HEK293 (cell line): Measurements from ENCODE around the gene PDK2.
A peak's percentile ranks its signal among the peaks of the same experiment; 100 is the strongest.

Source experiments
- EGR2 ChIP-seq: fragments of 450-650 bp; formaldehyde crosslinking; IDR thresholded peaks from 2 replicates; pipeline ENCODE4 v1.5.1; 2016; ENCODE audit warnings: low read depth, missing biosample characterization, missing genetic modification characterization
- GLI4 ChIP-seq: fragments of 450-650 bp; formaldehyde crosslinking; IDR thresholded peaks from 2 replicates; pipeline ENCODE4 v1.5.1; 2016; ENCODE audit warnings: missing biosample characterization, missing genetic modification characterization
- GLIS1 ChIP-seq: fragments of 450-650 bp; formaldehyde crosslinking; IDR thresholded peaks from 2 replicates; pipeline ENCODE4 v1.5.1; 2016; ENCODE audit warnings: missing biosample characterization, missing genetic modification characterization
- GLIS2 ChIP-seq: fragments of 450-650 bp; formaldehyde crosslinking; IDR thresholded peaks from 2 replicates; pipeline ENCODE4 v1.5.1; 2016; ENCODE audit warnings: missing biosample characterization, missing genetic modification characterization
- HOXA7 ChIP-seq: sonication (generic); formaldehyde crosslinking; IDR thresholded peaks from 2 replicates; pipeline ENCODE4 v1.8.1; 2022; ENCODE audit warnings: missing genetic modification reagents, borderline replicate concordance
- MZF1 ChIP-seq: fragments of 450-650 bp; formaldehyde crosslinking; IDR thresholded peaks from 2 replicates; pipeline ENCODE4 v1.5.1; 2017; ENCODE audit warnings: missing biosample characterization, missing genetic modification characterization, borderline replicate concordance
- SP3 ChIP-seq: fragments of 450-650 bp; formaldehyde crosslinking; IDR thresholded peaks from 2 replicates; pipeline ENCODE4 v1.5.1; 2016; ENCODE audit warnings: missing biosample characterization, missing genetic modification characterization
- SP7 ChIP-seq: fragments of 450-650 bp; formaldehyde crosslinking; IDR thresholded peaks from 2 replicates; pipeline ENCODE4 v1.5.1; 2016; ENCODE audit warnings: missing biosample characterization, missing genetic modification characterization
- ZBTB1 ChIP-seq: fragments of 450-650 bp; formaldehyde crosslinking; IDR thresholded peaks from 2 replicates; pipeline ENCODE4 v1.5.1; 2016; ENCODE audit warnings: missing biosample characterization, missing genetic modification characterization
- ZBTB7A ChIP-seq: fragments of 450-650 bp; formaldehyde crosslinking; IDR thresholded peaks from 2 replicates; pipeline ENCODE4 v1.5.1; 2016; ENCODE audit warnings: low read depth, missing biosample characterization, missing genetic modification characterization
- ZNF10 ChIP-seq: fragments of 450-650 bp; formaldehyde crosslinking; IDR thresholded peaks from 2 replicates; pipeline ENCODE4 v1.5.1; 2017; ENCODE audit warnings: missing biosample characterization, missing genetic modification characterization
- ZNF138 ChIP-seq: fragments of 450-650 bp; formaldehyde crosslinking; IDR thresholded peaks from 2 replicates; pipeline ENCODE4 v1.5.1; 2016; ENCODE audit warnings: missing biosample characterization, missing genetic modification characterization, borderline replicate concordance
- ZNF202 ChIP-seq: fragments of 450-650 bp; formaldehyde crosslinking; IDR thresholded peaks from 2 replicates; pipeline ENCODE4 v1.5.1; 2016; ENCODE audit warnings: missing biosample characterization, missing genetic modification characterization, borderline replicate concordance
- ZNF223 ChIP-seq: fragments of 450-650 bp; formaldehyde crosslinking; IDR thresholded peaks from 2 replicates; pipeline ENCODE4 v1.5.1; 2016; ENCODE audit warnings: missing biosample characterization, missing genetic modification characterization
- ZNF302 ChIP-seq: fragments of 450-650 bp; formaldehyde crosslinking; IDR thresholded peaks from 2 replicates; pipeline ENCODE4 v1.5.1; 2016; ENCODE audit warnings: missing biosample characterization, missing genetic modification characterization, low read depth
- ZNF510 ChIP-seq: fragments of 450-650 bp; formaldehyde crosslinking; IDR thresholded peaks from 2 replicates; pipeline ENCODE4 v1.5.1; 2018; ENCODE audit warnings: mild to moderate bottlenecking, missing genetic modification characterization, missing biosample characterization; ENCODE audit not compliant: insufficient replicate concordance
- ZNF521 ChIP-seq: fragments of 450-650 bp; formaldehyde crosslinking; IDR thresholded peaks from 2 replicates; pipeline ENCODE4 v1.5.1; 2017; ENCODE audit warnings: missing biosample characterization, mild to moderate bottlenecking, missing genetic modification characterization
- ZNF548 ChIP-seq: fragments of 450-650 bp; formaldehyde crosslinking; IDR thresholded peaks from 2 replicates; pipeline ENCODE4 v1.5.1; 2016; ENCODE audit warnings: missing biosample characterization, missing genetic modification characterization
- ZNF664 ChIP-seq: fragments of 450-650 bp; formaldehyde crosslinking; IDR thresholded peaks from 2 replicates; pipeline ENCODE4 v1.5.1; 2016; ENCODE audit warnings: missing biosample characterization, missing genetic modification characterization
- ZNF670 ChIP-seq: fragments of 450-650 bp; formaldehyde crosslinking; IDR thresholded peaks from 2 replicates; pipeline ENCODE4 v1.5.1; 2016; ENCODE audit warnings: missing biosample characterization, missing genetic modification characterization, low read depth
- ZNF701 ChIP-seq: fragments of 450-650 bp; formaldehyde crosslinking; IDR thresholded peaks from 2 replicates; pipeline ENCODE4 v1.5.1; 2016; ENCODE audit warnings: missing biosample characterization, missing genetic modification characterization
- ZNF785 ChIP-seq: fragments of 450-650 bp; formaldehyde crosslinking; IDR thresholded peaks from 2 replicates; pipeline ENCODE4 v1.5.1; 2016; ENCODE audit warnings: missing biosample characterization, missing genetic modification characterization
- ZNF791 ChIP-seq: fragments of 450-650 bp; formaldehyde crosslinking; IDR thresholded peaks from 2 replicates; pipeline ENCODE4 v1.5.1; 2016; ENCODE audit warnings: missing biosample characterization, missing genetic modification characterization
- ZSCAN23 ChIP-seq: fragments of 450-650 bp; formaldehyde crosslinking; IDR thresholded peaks from 2 replicates; pipeline ENCODE4 v1.5.1; 2016; ENCODE audit warnings: missing biosample characterization, missing genetic modification characterization
- TF ChIP-seq, protein P1 (sequence below): fragments of 450-650 bp; formaldehyde crosslinking; IDR thresholded peaks from 2 replicates; pipeline ENCODE4 v1.5.1; 2016; ENCODE audit warnings: missing biosample characterization, missing genetic modification characterization
- TF ChIP-seq, protein P2 (sequence below): fragments of 450-650 bp; formaldehyde crosslinking; IDR thresholded peaks from 2 replicates; pipeline ENCODE4 v1.5.1; 2016; ENCODE audit warnings: missing biosample characterization, missing genetic modification characterization
- TF ChIP-seq, protein P3 (sequence below): fragments of 450-650 bp; formaldehyde crosslinking; IDR thresholded peaks from 2 replicates; pipeline ENCODE4 v1.5.1; 2016; ENCODE audit warnings: missing biosample characterization, missing genetic modification characterization
- TF ChIP-seq, protein P4 (sequence below): fragments of 450-650 bp; formaldehyde crosslinking; IDR thresholded peaks from 2 replicates; pipeline ENCODE4 v1.5.1; 2016; ENCODE audit warnings: missing biosample characterization, missing genetic modification characterization
- TF ChIP-seq, protein P5 (sequence below): fragments of 450-650 bp; formaldehyde crosslinking; IDR thresholded peaks from 2 replicates; pipeline ENCODE4 v1.5.1; 2016; ENCODE audit warnings: missing biosample characterization, missing genetic modification characterization
- TF ChIP-seq, protein P6 (sequence below): fragments of 450-650 bp; formaldehyde crosslinking; IDR thresholded peaks from 2 replicates; pipeline ENCODE4 v1.5.1; 2017; ENCODE audit warnings: missing biosample characterization, missing genetic modification characterization
- TF ChIP-seq, protein P7 (sequence below): fragments of 450-650 bp; formaldehyde crosslinking; IDR thresholded peaks from 2 replicates; pipeline ENCODE4 v1.5.1; 2016; ENCODE audit warnings: missing biosample characterization, missing genetic modification characterization

Gene PDK2

DNA sequence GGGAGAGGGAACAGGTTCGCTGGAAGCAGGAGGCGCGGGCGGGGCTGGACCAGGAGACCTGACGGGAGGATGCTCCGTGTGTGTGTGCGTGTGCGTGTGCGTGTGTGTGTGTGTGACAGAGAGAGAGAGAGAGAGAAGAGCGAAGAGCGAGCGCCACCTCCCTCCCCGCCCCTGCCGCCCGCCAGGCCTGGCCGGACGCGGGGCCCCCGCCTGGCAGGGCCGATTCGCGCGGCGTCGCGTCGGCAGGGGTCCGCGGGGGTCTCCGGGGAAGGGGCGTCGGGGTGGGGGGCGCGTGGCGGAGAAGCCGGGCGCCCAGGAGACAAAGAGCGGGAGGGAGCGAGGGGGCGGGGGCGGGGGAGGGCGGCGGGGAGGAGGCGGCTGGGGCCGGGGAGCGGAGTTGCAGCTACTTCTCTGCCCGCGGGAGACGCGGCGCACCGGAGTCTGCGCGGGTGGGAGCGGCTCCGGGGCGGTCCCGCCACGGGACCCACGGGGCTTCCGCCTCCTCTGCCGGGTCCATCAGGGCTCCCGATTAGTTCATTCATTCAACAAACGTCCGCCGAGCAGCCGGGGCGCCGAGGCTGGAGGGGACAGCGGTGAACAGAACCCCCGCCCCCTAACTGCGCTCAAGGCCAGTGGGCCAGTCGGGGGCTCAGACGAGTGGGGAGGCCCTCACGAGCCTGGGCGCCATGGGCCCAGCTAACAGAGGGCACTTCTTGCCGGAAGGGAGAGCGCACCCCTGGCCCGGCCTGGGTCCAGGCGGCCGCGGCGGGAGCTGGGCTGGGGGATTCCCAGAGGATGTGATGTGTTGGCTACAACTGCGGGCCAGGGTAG, 34.8 kb downstream of the PDK2 start, which contains the start of gene SAMD14 (continued):
- TF ChIP-seq, protein P1, sequence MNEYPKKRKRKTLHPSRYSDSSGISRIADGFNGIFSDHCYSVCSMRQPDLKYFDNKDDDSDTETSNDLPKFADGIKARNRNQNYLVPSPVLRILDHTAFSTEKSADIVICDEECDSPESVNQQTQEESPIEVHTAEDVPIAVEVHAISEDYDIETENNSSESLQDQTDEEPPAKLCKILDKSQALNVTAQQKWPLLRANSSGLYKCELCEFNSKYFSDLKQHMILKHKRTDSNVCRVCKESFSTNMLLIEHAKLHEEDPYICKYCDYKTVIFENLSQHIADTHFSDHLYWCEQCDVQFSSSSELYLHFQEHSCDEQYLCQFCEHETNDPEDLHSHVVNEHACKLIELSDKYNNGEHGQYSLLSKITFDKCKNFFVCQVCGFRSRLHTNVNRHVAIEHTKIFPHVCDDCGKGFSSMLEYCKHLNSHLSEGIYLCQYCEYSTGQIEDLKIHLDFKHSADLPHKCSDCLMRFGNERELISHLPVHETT = no peak
- TF ChIP-seq ZNF701 (no peak), GLI4 (tag by site-specific recombination) (no peak), SP3 (tag by site-specific recombination) (no peak; the same call in none of the 2 replicates), ZBTB7A (tag by site-specific recombination) (peak; percentile 34; the same call in 1 of the 2 replicates), ZNF664 (tag by site-specific recombination) (no peak), GLIS2 (tag by site-specific recombination) (peak; percentile 10), EGR2 (tag by site-specific recombination) (peak; percentile 70; the same call in 1 of the 2 replicates), ZNF670 (tag by site-specific recombination) (no peak), MZF1 (tag by site-specific recombination) (no peak), ZNF302 (tag by site-specific recombination) (no peak), GLIS1 (tag by site-specific recombination) (0 out of 2 replicates have a peak, but pooled peaks have one; percentile 14), ZNF510 (tag by site-specific recombination) (no peak), HOXA7 (CRISPR knock-in tag) (no peak), ZNF10 (no peak), ZNF202 (tag by site-specific recombination) (no peak), ZNF791 (tag by site-specific recombination) (no peak), SP7 (0 out of 2 replicates have a peak, but pooled peaks have one; percentile 11), ZNF521 (no peak), ZSCAN23 (tag by site-specific recombination) (no peak), ZBTB1 (no peak), ZNF223 (no peak; the same call in 1 of the 2 replicates), ZNF548 (tag by site-specific recombination) (no peak), ZNF785 (peak; percentile 83; the same call in 1 of the 2 replicates), ZNF138 (tag by site-specific recombination) (no peak)
- TF ChIP-seq, protein P2, sequence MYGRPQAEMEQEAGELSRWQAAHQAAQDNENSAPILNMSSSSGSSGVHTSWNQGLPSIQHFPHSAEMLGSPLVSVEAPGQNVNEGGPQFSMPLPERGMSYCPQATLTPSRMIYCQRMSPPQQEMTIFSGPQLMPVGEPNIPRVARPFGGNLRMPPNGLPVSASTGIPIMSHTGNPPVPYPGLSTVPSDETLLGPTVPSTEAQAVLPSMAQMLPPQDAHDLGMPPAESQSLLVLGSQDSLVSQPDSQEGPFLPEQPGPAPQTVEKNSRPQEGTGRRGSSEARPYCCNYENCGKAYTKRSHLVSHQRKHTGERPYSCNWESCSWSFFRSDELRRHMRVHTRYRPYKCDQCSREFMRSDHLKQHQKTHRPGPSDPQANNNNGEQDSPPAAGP = peak; percentile 52; the same call in 1 of the 2 replicates
- TF ChIP-seq, protein P3, sequence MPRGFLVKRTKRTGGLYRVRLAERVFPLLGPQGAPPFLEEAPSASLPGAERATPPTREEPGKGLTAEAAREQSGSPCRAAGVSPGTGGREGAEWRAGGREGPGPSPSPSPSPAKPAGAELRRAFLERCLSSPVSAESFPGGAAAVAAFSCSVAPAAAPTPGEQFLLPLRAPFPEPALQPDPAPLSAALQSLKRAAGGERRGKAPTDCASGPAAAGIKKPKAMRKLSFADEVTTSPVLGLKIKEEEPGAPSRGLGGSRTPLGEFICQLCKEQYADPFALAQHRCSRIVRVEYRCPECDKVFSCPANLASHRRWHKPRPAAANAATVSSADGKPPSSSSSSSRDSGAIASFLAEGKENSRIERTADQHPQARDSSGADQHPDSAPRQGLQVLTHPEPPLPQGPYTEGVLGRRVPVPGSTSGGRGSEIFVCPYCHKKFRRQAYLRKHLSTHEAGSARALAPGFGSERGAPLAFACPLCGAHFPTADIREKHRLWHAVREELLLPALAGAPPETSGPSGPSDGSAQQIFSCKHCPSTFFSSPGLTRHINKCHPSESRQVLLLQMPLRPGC (tag by site-specific recombination) = no peak
- TF ChIP-seq, protein P4, sequence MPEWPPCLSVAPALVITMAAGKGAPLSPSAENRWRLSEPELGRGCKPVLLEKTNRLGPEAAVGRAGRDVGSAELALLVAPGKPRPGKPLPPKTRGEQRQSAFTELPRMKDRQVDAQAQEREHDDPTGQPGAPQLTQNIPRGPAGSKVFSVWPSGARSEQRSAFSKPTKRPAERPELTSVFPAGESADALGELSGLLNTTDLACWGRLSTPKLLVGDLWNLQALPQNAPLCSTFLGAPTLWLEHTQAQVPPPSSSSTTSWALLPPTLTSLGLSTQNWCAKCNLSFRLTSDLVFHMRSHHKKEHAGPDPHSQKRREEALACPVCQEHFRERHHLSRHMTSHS (tag by site-specific recombination) = 0 out of 2 replicates have a peak, but pooled peaks have one; percentile 41
- TF ChIP-seq, protein P5, sequence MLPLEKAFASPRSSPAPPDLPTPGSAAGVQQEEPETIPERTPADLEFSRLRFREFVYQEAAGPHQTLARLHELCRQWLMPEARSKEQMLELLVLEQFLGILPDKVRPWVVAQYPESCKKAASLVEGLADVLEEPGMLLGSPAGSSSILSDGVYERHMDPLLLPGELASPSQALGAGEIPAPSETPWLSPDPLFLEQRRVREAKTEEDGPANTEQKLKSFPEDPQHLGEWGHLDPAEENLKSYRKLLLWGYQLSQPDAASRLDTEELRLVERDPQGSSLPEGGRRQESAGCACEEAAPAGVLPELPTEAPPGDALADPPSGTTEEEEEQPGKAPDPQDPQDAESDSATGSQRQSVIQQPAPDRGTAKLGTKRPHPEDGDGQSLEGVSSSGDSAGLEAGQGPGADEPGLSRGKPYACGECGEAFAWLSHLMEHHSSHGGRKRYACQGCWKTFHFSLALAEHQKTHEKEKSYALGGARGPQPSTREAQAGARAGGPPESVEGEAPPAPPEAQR = no peak
- TF ChIP-seq, protein P6, sequence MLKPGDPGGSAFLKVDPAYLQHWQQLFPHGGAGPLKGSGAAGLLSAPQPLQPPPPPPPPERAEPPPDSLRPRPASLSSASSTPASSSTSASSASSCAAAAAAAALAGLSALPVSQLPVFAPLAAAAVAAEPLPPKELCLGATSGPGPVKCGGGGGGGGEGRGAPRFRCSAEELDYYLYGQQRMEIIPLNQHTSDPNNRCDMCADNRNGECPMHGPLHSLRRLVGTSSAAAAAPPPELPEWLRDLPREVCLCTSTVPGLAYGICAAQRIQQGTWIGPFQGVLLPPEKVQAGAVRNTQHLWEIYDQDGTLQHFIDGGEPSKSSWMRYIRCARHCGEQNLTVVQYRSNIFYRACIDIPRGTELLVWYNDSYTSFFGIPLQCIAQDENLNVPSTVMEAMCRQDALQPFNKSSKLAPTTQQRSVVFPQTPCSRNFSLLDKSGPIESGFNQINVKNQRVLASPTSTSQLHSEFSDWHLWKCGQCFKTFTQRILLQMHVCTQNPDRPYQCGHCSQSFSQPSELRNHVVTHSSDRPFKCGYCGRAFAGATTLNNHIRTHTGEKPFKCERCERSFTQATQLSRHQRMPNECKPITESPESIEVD (tag by site-specific recombination) = no peak
- TF ChIP-seq, protein P7, sequence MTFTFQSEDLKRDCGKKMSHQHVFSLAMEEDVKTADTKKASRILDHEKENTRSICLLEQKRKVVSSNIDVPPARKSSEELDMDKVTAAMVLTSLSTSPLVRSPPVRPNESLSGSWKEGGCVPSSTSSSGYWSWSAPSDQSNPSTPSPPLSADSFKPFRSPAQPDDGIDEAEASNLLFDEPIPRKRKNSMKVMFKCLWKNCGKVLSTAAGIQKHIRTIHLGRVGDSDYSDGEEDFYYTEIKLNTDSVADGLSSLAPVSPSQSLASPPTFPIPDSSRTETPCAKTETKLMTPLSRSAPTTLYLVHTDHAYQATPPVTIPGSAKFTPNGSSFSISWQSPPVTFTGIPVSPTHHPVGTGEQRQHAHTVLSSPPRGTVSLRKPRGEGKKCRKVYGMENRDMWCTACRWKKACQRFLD = no peak
